HepG2 (cell line): ENCODE data around the gene NCKIPSD. TPM values are rescaled to one million over a fixed set of nuclear protein-coding genes. Genes with fewer than 3 reads are reported as not detected.

Experiments
- ATF7-NPFF ChIP-seq: sonication (generic); formaldehyde crosslinking; IDR thresholded peaks from 2 replicates; pipeline ENCODE4 v1.8.1; 2023; ENCODE audit warnings: mild to moderate bottlenecking, low read depth, missing genetic modification reagents, moderate library complexity
- GABPA ChIP-seq, 2 experiments: IDR thresholded peaks; 2 replicates each; pipeline ENCODE4 v1.6.1; 2011 to 2016; ENCODE audit warnings: low read depth in 2 of 2, low read length in 1 of 2, missing biosample characterization in 1 of 2, missing genetic modification characterization in 1 of 2
- HDAC1 ChIP-seq: sonication (generic); formaldehyde crosslinking; IDR thresholded peaks from 2 replicates; pipeline ENCODE4 v1.5.1; 2020; ENCODE audit warnings: mild to moderate bottlenecking, missing genetic modification reagents
- HNRNPH1 ChIP-seq: fragments of 200-400 bp; formaldehyde crosslinking; optimal IDR thresholded peaks from 2 replicates; pipeline ENCODE3; 2017; ENCODE audit warnings: mild to moderate bottlenecking, low read depth, low read length
- KDM5A ChIP-seq: fragments of 200-600 bp; sonication (generic); IDR thresholded peaks from 2 replicates; pipeline ENCODE4 v1.7.0; 2018; ENCODE audit warnings: antibody characterized with exemption, mild to moderate bottlenecking, low read length, borderline replicate concordance
- MBD4 ChIP-seq: IDR thresholded peaks from 2 replicates; pipeline ENCODE4 v1.6.1; 2012; ENCODE audit warnings: low read length, inconsistent platforms, borderline replicate concordance
- POGZ ChIP-seq: sonication (generic); formaldehyde crosslinking; IDR thresholded peaks from 2 replicates; pipeline ENCODE4 v1.4.0; 2020; ENCODE audit warnings: mild to moderate bottlenecking, missing genetic modification reagents
- POLR2AphosphoS5 ChIP-seq: IDR thresholded peaks from 2 replicates; pipeline ENCODE4 v1.6.1; 2012; ENCODE audit warnings: low read depth, low read length
- RAD51 ChIP-seq: fragments of 450-650 bp; IDR thresholded peaks from 2 replicates; pipeline ENCODE4 v1.6.1; 2016; ENCODE audit warnings: borderline replicate concordance
- RFX3 ChIP-seq: IDR thresholded peaks from 2 replicates; pipeline ENCODE4 v1.6.1; 2016; ENCODE audit warnings: missing biosample characterization, missing genetic modification reagents
- SALL1 ChIP-seq: sonication (generic); formaldehyde crosslinking; IDR thresholded peaks from 2 replicates; pipeline ENCODE4 v1.8.0; 2022; ENCODE audit warnings: mild to moderate bottlenecking, missing genetic modification reagents
- SRSF1 ChIP-seq: fragments of 200-400 bp; formaldehyde crosslinking; optimal IDR thresholded peaks from 2 replicates; pipeline ENCODE3; 2017; ENCODE audit warnings: mild to moderate bottlenecking, low read depth, low read length, moderate library complexity
- TEAD3 ChIP-seq: optimal IDR thresholded peaks from 2 replicates; pipeline ENCODE3; 2016; ENCODE audit warnings: borderline replicate concordance
- ZBTB39 ChIP-seq: sonication (generic); formaldehyde crosslinking; IDR thresholded peaks from 2 replicates; pipeline ENCODE4 v1.5.0; 2020; ENCODE audit warnings: missing genetic modification reagents
- ZEB1 ChIP-seq: IDR thresholded peaks from 2 replicates; pipeline ENCODE4 v1.6.1; 2012; ENCODE audit warnings: mild to moderate bottlenecking, low read depth, inconsistent platforms; ENCODE audit not compliant: insufficient replicate concordance
- ZFX ChIP-seq: sonication (generic); formaldehyde crosslinking; IDR thresholded peaks from 2 replicates; pipeline ENCODE4 v1.4.0; 2020; ENCODE audit warnings: mild to moderate bottlenecking, low read depth, missing genetic modification reagents, moderate library complexity
- ZNF34 ChIP-seq: sonication (generic); formaldehyde crosslinking; IDR thresholded peaks from 2 replicates; pipeline ENCODE4 v1.4.0; 2020; ENCODE audit warnings: mild to moderate bottlenecking, missing genetic modification reagents, borderline replicate concordance
- ZNF574 ChIP-seq: sonication (generic); formaldehyde crosslinking; IDR thresholded peaks from 2 replicates; pipeline ENCODE4 v1.4.0; 2020; ENCODE audit warnings: missing genetic modification reagents
- ZNF615 ChIP-seq: sonication (generic); formaldehyde crosslinking; IDR thresholded peaks from 2 replicates; pipeline ENCODE4 v1.5.0; 2020; ENCODE audit warnings: mild to moderate bottlenecking, missing genetic modification reagents, borderline replicate concordance
- ZNF747 ChIP-seq: sonication (generic); formaldehyde crosslinking; IDR thresholded peaks from 2 replicates; pipeline ENCODE4 v1.8.1; 2023; ENCODE audit warnings: missing genetic modification reagents, mild to moderate bottlenecking, borderline replicate concordance
- polyA plus RNA-seq, 8 experiments: library from polyadenylated mRNA; depleted of rRNA in 3 of 8; stranded (reverse) in 7 of 8; unstranded in 1 of 8; fragments of >200 nt; fragmentation: Illumina TruSeq in 4 of 8; extraction: Trizol in 4 of 8; gene quantifications; 2 replicates each; pipeline versions ENCODE4 v1.2.1 to v1.2.3, GENCODE V29; 2011 to 2016; ENCODE audit warnings: low read depth in 4 of 8, missing spikeins in 1 of 8, mixed read lengths in 1 of 8; ENCODE audit not compliant: insufficient read depth in 1 of 8
- total RNA-seq, 5 experiments: library from RNA; depleted of rRNA; stranded (reverse); fragments of >200 nt; fragmentation: Illumina TruSeq; extraction: Trizol; gene quantifications; 2 replicates each; pipeline ENCODE4 v1.2.3, GENCODE V29; 2016; ENCODE audit warnings: low read depth in 1 of 5
- TF ChIP-seq, protein P1 (sequence below): sonication (generic); formaldehyde crosslinking; IDR thresholded peaks from 2 replicates; pipeline ENCODE4 v1.5.1; 2020; ENCODE audit warnings: mild to moderate bottlenecking, missing genetic modification reagents, moderate library complexity

The NCKIPSD gene
- total and polyA plus RNA-seq, 2 of the 13 experiments (the other 11 are each of a cell fraction or from before 2014, with no cell fraction given) = 13.5 to 35.2 TPM

DNA sequence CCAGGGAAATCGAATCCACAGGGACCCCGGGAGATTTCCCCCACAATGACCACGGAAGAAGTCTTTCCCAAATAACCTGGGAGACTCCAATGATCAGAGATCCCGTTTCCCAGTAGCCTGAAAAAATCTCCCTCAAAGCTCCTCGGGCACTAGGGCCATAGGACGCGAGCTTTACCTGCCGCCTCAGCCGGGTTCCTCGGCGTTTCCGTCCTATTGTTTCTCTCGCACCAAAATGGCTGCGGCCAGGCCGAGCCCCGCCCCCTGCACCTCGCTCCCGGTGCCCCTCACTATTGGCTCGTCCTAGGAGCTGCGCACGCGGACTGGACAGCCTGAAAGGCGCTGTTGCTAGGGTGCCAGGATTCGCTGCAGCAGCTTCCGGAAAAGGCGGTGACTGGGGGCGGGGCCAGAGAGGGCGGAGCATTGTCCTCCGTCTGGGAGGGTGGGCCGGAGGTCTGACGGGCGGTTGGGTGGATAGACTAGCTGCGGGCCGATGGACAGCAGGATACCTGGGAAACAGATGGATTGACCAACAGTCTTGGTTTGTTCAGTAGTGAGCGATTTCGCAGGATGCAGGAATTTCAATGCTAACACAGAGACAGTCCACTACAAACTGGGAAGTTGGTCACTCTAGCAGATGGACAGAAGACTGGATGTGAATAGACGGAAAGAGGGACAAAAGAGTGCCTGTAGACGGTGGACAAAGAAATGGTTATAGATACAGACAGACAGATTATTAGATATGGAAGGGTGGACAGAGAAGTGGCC, 31.4 kb upstream of the NCKIPSD start, which contains the start of gene IP6K2 (continued):
- TF ChIP-seq ZFX (CRISPR knock-in tag) = peak; percentile 52
- peak; percentile 53 for TF ChIP-seq GABPA (IDR thresholded peaks at IDR 0.05; ENCODE audit: low read depth, low read length)
- peak; percentile 89 for TF ChIP-seq GABPA (CRISPR knock-in tag; IDR thresholded peaks at IDR 0.05; ENCODE audit: low read depth)
- no peak for TF ChIP-seq RAD51
- no peak for TF ChIP-seq ZNF615 (CRISPR knock-in tag)
- peak; percentile 76 for TF ChIP-seq POGZ (CRISPR knock-in tag)
- TF ChIP-seq, protein P1, sequence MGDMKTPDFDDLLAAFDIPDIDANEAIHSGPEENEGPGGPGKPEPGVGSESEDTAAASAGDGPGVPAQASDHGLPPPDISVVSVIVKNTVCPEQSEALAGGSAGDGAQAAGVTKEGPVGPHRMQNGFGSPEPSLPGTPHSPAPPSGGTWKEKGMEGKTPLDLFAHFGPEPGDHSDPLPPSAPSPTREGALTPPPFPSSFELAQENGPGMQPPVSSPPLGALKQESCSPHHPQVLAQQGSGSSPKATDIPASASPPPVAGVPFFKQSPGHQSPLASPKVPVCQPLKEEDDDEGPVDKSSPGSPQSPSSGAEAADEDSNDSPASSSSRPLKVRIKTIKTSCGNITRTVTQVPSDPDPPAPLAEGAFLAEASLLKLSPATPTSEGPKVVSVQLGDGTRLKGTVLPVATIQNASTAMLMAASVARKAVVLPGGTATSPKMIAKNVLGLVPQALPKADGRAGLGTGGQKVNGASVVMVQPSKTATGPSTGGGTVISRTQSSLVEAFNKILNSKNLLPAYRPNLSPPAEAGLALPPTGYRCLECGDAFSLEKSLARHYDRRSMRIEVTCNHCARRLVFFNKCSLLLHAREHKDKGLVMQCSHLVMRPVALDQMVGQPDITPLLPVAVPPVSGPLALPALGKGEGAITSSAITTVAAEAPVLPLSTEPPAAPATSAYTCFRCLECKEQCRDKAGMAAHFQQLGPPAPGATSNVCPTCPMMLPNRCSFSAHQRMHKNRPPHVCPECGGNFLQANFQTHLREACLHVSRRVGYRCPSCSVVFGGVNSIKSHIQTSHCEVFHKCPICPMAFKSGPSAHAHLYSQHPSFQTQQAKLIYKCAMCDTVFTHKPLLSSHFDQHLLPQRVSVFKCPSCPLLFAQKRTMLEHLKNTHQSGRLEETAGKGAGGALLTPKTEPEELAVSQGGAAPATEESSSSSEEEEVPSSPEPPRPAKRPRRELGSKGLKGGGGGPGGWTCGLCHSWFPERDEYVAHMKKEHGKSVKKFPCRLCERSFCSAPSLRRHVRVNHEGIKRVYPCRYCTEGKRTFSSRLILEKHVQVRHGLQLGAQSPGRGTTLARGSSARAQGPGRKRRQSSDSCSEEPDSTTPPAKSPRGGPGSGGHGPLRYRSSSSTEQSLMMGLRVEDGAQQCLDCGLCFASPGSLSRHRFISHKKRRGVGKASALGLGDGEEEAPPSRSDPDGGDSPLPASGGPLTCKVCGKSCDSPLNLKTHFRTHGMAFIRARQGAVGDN (CRISPR knock-in tag) = peak; percentile 83
- TF ChIP-seq ZEB1 = peak; percentile 66
- peak; percentile 69 for TF ChIP-seq HDAC1 (CRISPR knock-in tag)
- TF ChIP-seq ATF7-NPFF (CRISPR knock-in tag) = 0 out of 2 replicates have a peak, but pooled peaks have one; percentile 36
- no peak for TF ChIP-seq ZBTB39
- peak; percentile 61 for TF ChIP-seq SALL1 (CRISPR knock-in tag)
- TF ChIP-seq RFX3 (CRISPR knock-in tag) = peak; percentile 61
- 0 out of 2 replicates have a peak, but pooled peaks have one; percentile 44 for TF ChIP-seq ZNF747 (CRISPR knock-in tag)
- no peak for TF ChIP-seq HNRNPH1
- no peak for TF ChIP-seq SRSF1
- no peak for TF ChIP-seq MBD4
- TF ChIP-seq ZNF574 = peak; percentile 98
- peak; percentile 94 for TF ChIP-seq POLR2AphosphoS5
- TF ChIP-seq KDM5A = peak; percentile 74; the same call in 1 of the 2 replicates
- no peak for TF ChIP-seq ZNF34 (CRISPR knock-in tag)
- peak; percentile 61 for TF ChIP-seq TEAD3 (CRISPR knock-in tag)
